WTC11 (cell line): ENCODE measurements around the gene TSPAN9. TPM values are rescaled to one million over a fixed set of nuclear protein-coding genes. Genes with fewer than 3 reads are reported as not detected.

Experiments used
- ATAC-seq: fragments of 200-7000 bp; cut with Tn5 transposase; 2 replicates; pipeline ENCODE4 v1.10.0; 2021; ENCODE audit warnings: mild to moderate bottlenecking, moderate library complexity
- CTCF ChIA-PET: fragments of 300-600 bp; sonication (Branson Sonifier 250); formaldehyde crosslinking; loops from one replicate; lab custom pipeline; 2021; ENCODE audit warnings: antibody characterized with exemption; lab: Charles Lee
- POLR2A ChIA-PET: fragments of 350-600 bp; sonication (Branson Sonifier 250); formaldehyde crosslinking; loops from one replicate; lab custom pipeline; 2021; ENCODE audit warnings: antibody characterized with exemption; lab: Charles Lee
- DNase-seq: peaks from one replicate; pipeline ENCODE4 v3.0.0; 2021; ENCODE audit warnings: low spot score
- H3K27ac Mint-ChIP-seq: 2 replicates; pipeline ENCODE4 v1.8.0; 2021; ENCODE audit warnings: mixed read lengths
- H3K27me3 Mint-ChIP-seq: 2 replicates; pipeline ENCODE4 v1.8.0; 2021; ENCODE audit warnings: low read depth, mild to moderate bottlenecking, moderate library complexity, mixed read lengths
- H3K36me3 Mint-ChIP-seq: 2 replicates; pipeline ENCODE4 v1.8.0; 2021; ENCODE audit warnings: mixed read lengths
- H3K4me1 Mint-ChIP-seq: 2 replicates; pipeline ENCODE4 v1.8.0; 2022; ENCODE audit warnings: mixed read lengths
- H3K4me3 Mint-ChIP-seq: 2 replicates; pipeline ENCODE4 v1.8.0; 2021; ENCODE audit warnings: mild to moderate bottlenecking, moderate library complexity, mixed read lengths
- H3K9me3 Mint-ChIP-seq: 2 replicates; pipeline ENCODE4 v1.8.0; 2021; ENCODE audit warnings: mixed read lengths
- ATF1 ChIP-seq: sonication (generic); formaldehyde crosslinking; IDR thresholded peaks from 2 replicates; pipeline ENCODE4 v1.8.1; 2023; ENCODE audit warnings: mild to moderate bottlenecking, moderate library complexity, missing genetic modification reagents
- ETV6 ChIP-seq: sonication (generic); formaldehyde crosslinking; IDR thresholded peaks from 2 replicates; pipeline ENCODE4 v1.8.1; 2022; ENCODE audit warnings: mild to moderate bottlenecking, missing genetic modification reagents
- FOXK1 ChIP-seq: sonication (generic); formaldehyde crosslinking; IDR thresholded peaks from 2 replicates; pipeline ENCODE4 v1.8.0; 2022; ENCODE audit warnings: mild to moderate bottlenecking, moderate library complexity, missing genetic modification reagents
- GTF2I ChIP-seq: fragments of 250-450 bp; sonication (Bioruptor Pico); conservative IDR thresholded peaks from 2 replicates; pipeline ENCODE4 v1.4.0; 2021; ENCODE audit warnings: mild to moderate bottlenecking
- HMGA2 ChIP-seq: fragments of 250-450 bp; sonication (Bioruptor Pico); IDR thresholded peaks from 2 replicates; pipeline ENCODE4 v1.4.0; 2021; ENCODE audit warnings: mild to moderate bottlenecking, moderate library complexity
- JUN ChIP-seq: sonication (generic); formaldehyde crosslinking; IDR thresholded peaks from 2 replicates; pipeline ENCODE4 v1.8.0; 2023; ENCODE audit warnings: mild to moderate bottlenecking, missing genetic modification reagents
- KAT7 ChIP-seq: sonication (generic); formaldehyde crosslinking; IDR thresholded peaks from 2 replicates; pipeline ENCODE4 v1.8.1; 2023; ENCODE audit warnings: missing genetic modification reagents, mild to moderate bottlenecking, borderline replicate concordance
- MXD4 ChIP-seq: fragments of 250-450 bp; sonication (Bioruptor Pico); IDR thresholded peaks from 2 replicates; pipeline ENCODE4 v1.8.0; 2021; ENCODE audit warnings: mild to moderate bottlenecking, moderate library complexity, borderline replicate concordance
- MYBL2 ChIP-seq: sonication (generic); formaldehyde crosslinking; IDR thresholded peaks from 2 replicates; pipeline ENCODE4 v1.8.1; 2023; ENCODE audit warnings: mild to moderate bottlenecking, moderate library complexity, missing genetic modification reagents
- NFATC4 ChIP-seq: fragments of 250-450 bp; sonication (Bioruptor Pico); IDR thresholded peaks from 2 replicates; pipeline ENCODE4 v1.9.0; 2021; ENCODE audit warnings: mild to moderate bottlenecking
- NFYB ChIP-seq: sonication (generic); formaldehyde crosslinking; conservative IDR thresholded peaks from 2 replicates; pipeline ENCODE4 v1.8.0; 2022; ENCODE audit warnings: low read depth, missing genetic modification reagents
- NR2C2 ChIP-seq: sonication (generic); formaldehyde crosslinking; IDR thresholded peaks from 2 replicates; pipeline ENCODE4 v1.8.0; 2022; ENCODE audit warnings: mild to moderate bottlenecking, missing genetic modification reagents
- NR3C1 ChIP-seq: sonication (generic); formaldehyde crosslinking; conservative IDR thresholded peaks from 2 replicates; pipeline ENCODE4 v1.8.1; 2023; ENCODE audit warnings: low read depth, mild to moderate bottlenecking, missing genetic modification reagents
- OVOL2 ChIP-seq: fragments of 250-450 bp; sonication (Bioruptor Pico); IDR thresholded peaks from 2 replicates; pipeline ENCODE4 v1.9.0; 2021; ENCODE audit warnings: mild to moderate bottlenecking, borderline replicate concordance
- PRRX2 ChIP-seq: fragments of 250-450 bp; sonication (Bioruptor Pico); IDR thresholded peaks from 2 replicates; pipeline ENCODE4 v1.8.0; 2021; ENCODE audit warnings: mild to moderate bottlenecking
- SMAD3 ChIP-seq: sonication (generic); formaldehyde crosslinking; IDR thresholded peaks from 2 replicates; pipeline ENCODE4 v1.8.0; 2022; ENCODE audit warnings: missing genetic modification reagents, mild to moderate bottlenecking, borderline replicate concordance
- SOX15 ChIP-seq: fragments of 250-450 bp; sonication (Bioruptor Pico); IDR thresholded peaks from 2 replicates; pipeline ENCODE4 v1.9.0; 2021; ENCODE audit warnings: mild to moderate bottlenecking
- SP1 ChIP-seq: sonication (generic); formaldehyde crosslinking; conservative IDR thresholded peaks from 2 replicates; pipeline ENCODE4 v1.8.1; 2022; ENCODE audit warnings: missing genetic modification reagents
- TEAD4 ChIP-seq: sonication (generic); formaldehyde crosslinking; IDR thresholded peaks from 2 replicates; pipeline ENCODE4 v1.8.0; 2022; ENCODE audit warnings: mild to moderate bottlenecking, missing genetic modification reagents
- TP53 ChIP-seq: sonication (generic); formaldehyde crosslinking; IDR thresholded peaks from 2 replicates; pipeline ENCODE4 v1.8.1; 2023; ENCODE audit warnings: mild to moderate bottlenecking, missing genetic modification reagents
- ZNF423 ChIP-seq: fragments of 250-450 bp; sonication (Bioruptor Pico); IDR thresholded peaks from 2 replicates; pipeline ENCODE4 v2.1.2; 2022; ENCODE audit warnings: mild to moderate bottlenecking, moderate library complexity
- total RNA-seq: library from RNA; stranded (reverse); gene quantifications from 3 replicates; pipeline ENCODE4 v1.2.3, GENCODE V29; 2021
- TF ChIP-seq, protein P1 (sequence below): sonication (generic); formaldehyde crosslinking; IDR thresholded peaks from 2 replicates; pipeline ENCODE4 v1.8.0; 2022; ENCODE audit warnings: missing genetic modification reagents
- TF ChIP-seq, protein P2 (sequence below): fragments of 250-450 bp; sonication (Bioruptor Pico); IDR thresholded peaks from 2 replicates; pipeline ENCODE4 v1.9.0; 2021; ENCODE audit warnings: moderate library complexity, mild to moderate bottlenecking, inconsistent platforms, borderline replicate concordance
- TF ChIP-seq, protein P3 (sequence below): sonication (generic); formaldehyde crosslinking; IDR thresholded peaks from 2 replicates; pipeline ENCODE4 v1.8.1; 2023; ENCODE audit warnings: mild to moderate bottlenecking, missing genetic modification reagents, moderate library complexity
- TF ChIP-seq, protein P4 (sequence below): sonication (generic); formaldehyde crosslinking; IDR thresholded peaks from 2 replicates; pipeline ENCODE4 v1.8.1; 2022; ENCODE audit warnings: mild to moderate bottlenecking, missing genetic modification reagents, moderate library complexity, borderline replicate concordance
- TF ChIP-seq, protein P5 (sequence below): sonication (generic); formaldehyde crosslinking; IDR thresholded peaks from 2 replicates; pipeline ENCODE4 v1.8.1; 2022; ENCODE audit warnings: low read depth, missing genetic modification reagents, borderline replicate concordance

The TSPAN9 gene
- total RNA-seq, 1 experiment from 2014 or later, result 27.6 TPM

DNA sequence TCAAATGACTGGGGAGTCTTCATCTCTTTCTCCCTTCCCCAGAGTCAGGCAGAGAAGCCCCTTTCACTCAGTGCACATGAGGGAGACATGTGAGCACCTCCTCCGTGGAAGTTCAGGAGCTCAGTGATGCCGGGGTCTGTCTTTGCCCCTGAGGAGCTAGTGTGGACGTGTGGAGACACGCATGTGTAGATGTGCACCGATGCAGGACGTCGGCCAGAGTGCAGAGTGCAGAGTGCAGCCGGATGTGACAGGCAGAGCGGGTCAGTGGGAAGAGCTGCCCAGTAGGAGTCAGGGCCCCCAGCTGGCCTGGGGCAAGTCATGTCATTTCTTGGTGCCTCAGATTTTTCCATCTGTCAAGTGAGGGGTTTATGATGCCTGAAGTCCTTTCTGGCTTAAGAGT is 20.7 kb downstream of the TSPAN9 start (continued):
- TF ChIP-seq, protein P1, sequence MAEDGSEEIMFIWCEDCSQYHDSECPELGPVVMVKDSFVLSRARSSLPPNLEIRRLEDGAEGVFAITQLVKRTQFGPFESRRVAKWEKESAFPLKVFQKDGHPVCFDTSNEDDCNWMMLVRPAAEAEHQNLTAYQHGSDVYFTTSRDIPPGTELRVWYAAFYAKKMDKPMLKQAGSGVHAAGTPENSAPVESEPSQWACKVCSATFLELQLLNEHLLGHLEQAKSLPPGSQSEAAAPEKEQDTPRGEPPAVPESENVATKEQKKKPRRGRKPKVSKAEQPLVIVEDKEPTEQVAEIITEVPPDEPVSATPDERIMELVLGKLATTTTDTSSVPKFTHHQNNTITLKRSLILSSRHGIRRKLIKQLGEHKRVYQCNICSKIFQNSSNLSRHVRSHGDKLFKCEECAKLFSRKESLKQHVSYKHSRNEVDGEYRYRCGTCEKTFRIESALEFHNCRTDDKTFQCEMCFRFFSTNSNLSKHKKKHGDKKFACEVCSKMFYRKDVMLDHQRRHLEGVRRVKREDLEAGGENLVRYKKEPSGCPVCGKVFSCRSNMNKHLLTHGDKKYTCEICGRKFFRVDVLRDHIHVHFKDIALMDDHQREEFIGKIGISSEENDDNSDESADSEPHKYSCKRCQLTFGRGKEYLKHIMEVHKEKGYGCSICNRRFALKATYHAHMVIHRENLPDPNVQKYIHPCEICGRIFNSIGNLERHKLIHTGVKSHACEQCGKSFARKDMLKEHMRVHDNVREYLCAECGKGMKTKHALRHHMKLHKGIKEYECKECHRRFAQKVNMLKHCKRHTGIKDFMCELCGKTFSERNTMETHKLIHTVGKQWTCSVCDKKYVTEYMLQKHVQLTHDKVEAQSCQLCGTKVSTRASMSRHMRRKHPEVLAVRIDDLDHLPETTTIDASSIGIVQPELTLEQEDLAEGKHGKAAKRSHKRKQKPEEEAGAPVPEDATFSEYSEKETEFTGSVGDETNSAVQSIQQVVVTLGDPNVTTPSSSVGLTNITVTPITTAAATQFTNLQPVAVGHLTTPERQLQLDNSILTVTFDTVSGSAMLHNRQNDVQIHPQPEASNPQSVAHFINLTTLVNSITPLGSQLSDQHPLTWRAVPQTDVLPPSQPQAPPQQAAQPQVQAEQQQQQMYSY (CRISPR knock-in tag), result no peak
- TF ChIP-seq, protein P2, sequence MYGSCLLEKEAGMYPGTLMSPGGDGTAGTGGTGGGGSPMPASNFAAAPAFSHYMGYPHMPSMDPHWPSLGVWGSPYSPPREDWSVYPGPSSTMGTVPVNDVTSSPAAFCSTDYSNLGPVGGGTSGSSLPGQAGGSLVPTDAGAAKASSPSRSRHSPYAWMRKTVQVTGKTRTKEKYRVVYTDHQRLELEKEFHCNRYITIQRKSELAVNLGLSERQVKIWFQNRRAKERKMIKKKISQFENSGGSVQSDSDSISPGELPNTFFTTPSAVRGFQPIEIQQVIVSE (CRISPR knock-in tag), result no peak
- TF ChIP-seq KAT7 (CRISPR knock-in tag) (no peak), PRRX2 (no peak), NFATC4 (CRISPR knock-in tag) (no peak), TEAD4 (CRISPR knock-in tag) (no peak), FOXK1 (CRISPR knock-in tag) (no peak), ATF1 (CRISPR knock-in tag) (no peak), SP1 (CRISPR knock-in tag) (no peak)
- TF ChIP-seq, protein P3, sequence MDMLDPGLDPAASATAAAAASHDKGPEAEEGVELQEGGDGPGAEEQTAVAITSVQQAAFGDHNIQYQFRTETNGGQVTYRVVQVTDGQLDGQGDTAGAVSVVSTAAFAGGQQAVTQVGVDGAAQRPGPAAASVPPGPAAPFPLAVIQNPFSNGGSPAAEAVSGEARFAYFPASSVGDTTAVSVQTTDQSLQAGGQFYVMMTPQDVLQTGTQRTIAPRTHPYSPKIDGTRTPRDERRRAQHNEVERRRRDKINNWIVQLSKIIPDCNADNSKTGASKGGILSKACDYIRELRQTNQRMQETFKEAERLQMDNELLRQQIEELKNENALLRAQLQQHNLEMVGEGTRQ, result no peak

DNA sequence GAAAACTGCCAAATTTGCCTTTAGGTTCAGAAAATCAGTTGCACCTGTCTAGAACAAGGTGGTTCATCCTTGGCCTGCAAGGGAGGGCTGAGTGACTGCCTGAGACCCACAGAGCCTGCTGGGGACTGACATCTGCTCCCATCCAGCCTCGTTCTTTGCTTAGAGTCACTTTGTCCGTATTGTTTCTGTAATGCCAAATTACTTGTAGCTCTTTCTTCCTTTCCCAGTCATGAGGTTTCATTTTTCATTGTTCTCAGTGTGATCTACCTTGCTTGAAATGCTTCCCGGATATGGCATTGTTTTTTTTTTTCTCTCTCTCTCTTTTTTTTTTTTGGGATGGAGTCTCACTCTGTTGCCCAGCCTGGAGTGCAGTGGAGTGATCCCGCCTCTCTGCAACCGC is 21.3 kb downstream of the TSPAN9 start:
- H3K4me3 Mint-ChIP-seq, result no peak overlapping the region
- H3K4me1 Mint-ChIP-seq, result peaks cover 9% of the 10 kb centered on the region
- no peak for DNase-seq

More for the DNA sequence above, 21.3 kb downstream of the TSPAN9 start:
- Mint-ChIP-seq H3K27me3 (no peaks in the 10 kb centered on the region; the same call in 1 of the 2 replicates), H3K36me3 (peaks cover 13% of the 10 kb centered on the region), H3K9me3 (peaks cover 6% of the 10 kb centered on the region), H3K27ac (no peak overlapping the region; the same call in 1 of the 2 replicates)
- POLR2A ChIA-PET, result no interaction called here
- no peak for TF ChIP-seq MXD4 (CRISPR knock-in tag)
- no peak for TF ChIP-seq SMAD3 (CRISPR knock-in tag)
- TF ChIP-seq, protein P4, sequence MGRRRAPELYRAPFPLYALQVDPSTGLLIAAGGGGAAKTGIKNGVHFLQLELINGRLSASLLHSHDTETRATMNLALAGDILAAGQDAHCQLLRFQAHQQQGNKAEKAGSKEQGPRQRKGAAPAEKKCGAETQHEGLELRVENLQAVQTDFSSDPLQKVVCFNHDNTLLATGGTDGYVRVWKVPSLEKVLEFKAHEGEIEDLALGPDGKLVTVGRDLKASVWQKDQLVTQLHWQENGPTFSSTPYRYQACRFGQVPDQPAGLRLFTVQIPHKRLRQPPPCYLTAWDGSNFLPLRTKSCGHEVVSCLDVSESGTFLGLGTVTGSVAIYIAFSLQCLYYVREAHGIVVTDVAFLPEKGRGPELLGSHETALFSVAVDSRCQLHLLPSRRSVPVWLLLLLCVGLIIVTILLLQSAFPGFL, result no peak
- no peak for TF ChIP-seq HMGA2
- TF ChIP-seq SP1 (CRISPR knock-in tag), result no peak
- TF ChIP-seq JUN, result no peak
- TF ChIP-seq MYBL2 (CRISPR knock-in tag), result no peak
- no peak for TF ChIP-seq GTF2I
- TF ChIP-seq NR3C1 (CRISPR knock-in tag), result no peak
- no peak for TF ChIP-seq ETV6
- no peak for TF ChIP-seq SOX15 (CRISPR knock-in tag)
- TF ChIP-seq ZNF423 (CRISPR knock-in tag), result no peak
- TF ChIP-seq NFYB (CRISPR knock-in tag), result no peak
- no peak for TF ChIP-seq NR2C2
- TF ChIP-seq, protein P5, sequence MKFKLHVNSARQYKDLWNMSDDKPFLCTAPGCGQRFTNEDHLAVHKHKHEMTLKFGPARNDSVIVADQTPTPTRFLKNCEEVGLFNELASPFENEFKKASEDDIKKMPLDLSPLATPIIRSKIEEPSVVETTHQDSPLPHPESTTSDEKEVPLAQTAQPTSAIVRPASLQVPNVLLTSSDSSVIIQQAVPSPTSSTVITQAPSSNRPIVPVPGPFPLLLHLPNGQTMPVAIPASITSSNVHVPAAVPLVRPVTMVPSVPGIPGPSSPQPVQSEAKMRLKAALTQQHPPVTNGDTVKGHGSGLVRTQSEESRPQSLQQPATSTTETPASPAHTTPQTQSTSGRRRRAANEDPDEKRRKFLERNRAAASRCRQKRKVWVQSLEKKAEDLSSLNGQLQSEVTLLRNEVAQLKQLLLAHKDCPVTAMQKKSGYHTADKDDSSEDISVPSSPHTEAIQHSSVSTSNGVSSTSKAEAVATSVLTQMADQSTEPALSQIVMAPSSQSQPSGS (CRISPR knock-in tag), result no peak
- no peak for TF ChIP-seq OVOL2 (CRISPR knock-in tag)
- TF ChIP-seq TP53, result no peak
- TF ChIP-seq, protein P2 (CRISPR knock-in tag), result no peak
- CTCF ChIA-PET, result interaction anchor here (1.9 kb wide), 1 partner anchor 25 kb away, joined by 8 read pairs; no protein-coding TSS in a partner anchor
- no peak for ATAC-seq
